OCI-LY1 (cell line): ENCODE measurements around the gene LRSAM1.

Experiments
- H2AFZ ChIP-seq: fragments of 200-600 bp; sonication (generic), shearing (Covaris generic); 2 replicates; pipeline ENCODE4 v1.6.0; 2014; ENCODE audit warnings: antibody characterized with exemption, mild to moderate bottlenecking, low read length
- H3F3A ChIP-seq: fragments of 200-600 bp; sonication (generic), shearing (Covaris generic); 2 replicates; pipeline ENCODE4 v1.6.0; 2014; ENCODE audit warnings: mild to moderate bottlenecking, antibody characterized with exemption, low read length, moderate library complexity; ENCODE audit not compliant: insufficient read depth
- H3K27ac ChIP-seq: fragments of 200-600 bp; sonication (generic); 2 replicates; pipeline ENCODE4 v1.5.1; 2014; ENCODE audit warnings: low read length, mixed run types, mild to moderate bottlenecking, low read depth; ENCODE audit not compliant: poor library complexity, severe bottlenecking
- H3K27me3 ChIP-seq: fragments of 200-600 bp; sonication (generic); 2 replicates; pipeline ENCODE4 v1.6.0; 2014; ENCODE audit warnings: antibody characterized with exemption, mild to moderate bottlenecking, low read length, moderate library complexity; ENCODE audit not compliant: insufficient read depth
- H3K36me3 ChIP-seq: fragments of 200-600 bp; sonication (generic); 2 replicates; pipeline ENCODE4 v1.6.1; 2014; ENCODE audit warnings: mild to moderate bottlenecking, antibody characterized with exemption, low read length, moderate library complexity, mixed read lengths; ENCODE audit not compliant: insufficient read depth
- H3K4me1 ChIP-seq: fragments of 200-600 bp; sonication (generic); 2 replicates; pipeline ENCODE4 v1.5.1; 2014; ENCODE audit warnings: mild to moderate bottlenecking, low read length, moderate library complexity; ENCODE audit not compliant: insufficient read depth, severe bottlenecking
- H3K4me2 ChIP-seq: fragments of 200-600 bp; sonication (generic), shearing (Covaris generic); 2 replicates; pipeline ENCODE4 v1.6.1; 2014; ENCODE audit warnings: low read length
- H3K4me3 ChIP-seq: fragments of 200-600 bp; sonication (generic); 2 replicates; pipeline ENCODE4 v1.5.1; 2014; ENCODE audit warnings: low read length, low read depth, mild to moderate bottlenecking, mixed read lengths; ENCODE audit not compliant: poor library complexity, severe bottlenecking
- H3K79me2 ChIP-seq: fragments of 200-600 bp; shearing (Covaris generic); 2 replicates; pipeline ENCODE4 v1.6.1; 2016; ENCODE audit warnings: mixed run types, low read length, mixed read lengths; ENCODE audit not compliant: insufficient read depth
- H3K9ac ChIP-seq: fragments of 200-600 bp; sonication (generic), shearing (Covaris generic); 2 replicates; pipeline ENCODE4 v1.6.1; 2014; ENCODE audit warnings: mild to moderate bottlenecking, low read length, mixed read lengths
- H3K9me2 ChIP-seq: fragments of 200-600 bp; sonication (generic), shearing (Covaris generic); 2 replicates; pipeline ENCODE4 v1.6.1; 2014; ENCODE audit warnings: low read depth, mild to moderate bottlenecking, low read length, mixed read lengths
- H3K9me3 ChIP-seq: fragments of 200-600 bp; shearing (Covaris generic); 2 replicates; pipeline ENCODE4 v1.6.1; 2014; ENCODE audit warnings: low read length, mixed read lengths
- H4K20me1 ChIP-seq: fragments of 200-600 bp; sonication (generic), shearing (Covaris generic); 2 replicates; pipeline ENCODE4 v1.6.0; 2016; ENCODE audit warnings: mild to moderate bottlenecking, low read length; ENCODE audit not compliant: insufficient read depth
- CTCF ChIP-seq: fragments of 200-600 bp; sonication (generic), shearing (Covaris generic); IDR thresholded peaks from 2 replicates; pipeline ENCODE4 v1.5.1; 2017; ENCODE audit warnings: mild to moderate bottlenecking, antibody characterized with exemption, low read length, moderate library complexity, mixed read lengths
- EZH2 ChIP-seq: fragments of 200-600 bp; sonication (generic), shearing (Covaris generic); IDR thresholded peaks from 2 replicates; pipeline ENCODE4 v1.8.0; 2017; ENCODE audit warnings: borderline replicate concordance, mixed run types, mild to moderate bottlenecking, antibody characterized with exemption, low read length, moderate library complexity, mixed read lengths

LRSAM1 gene

GRCh38 chr9:127519301-127520166 is 68.2 kb downstream of the LRSAM1 start:
- TF ChIP-seq EZH2 (no peak), CTCF (no peak)
- Histone ChIP-seq H3K9me3 (peaks cover 6% of the 10 kb centered on the region), H3K4me3 (no peak overlapping the region), H3K27me3 (no peaks in the 10 kb centered on the region; the same call in 1 of the 2 replicates), H3K79me2 (no peaks in the 10 kb centered on the region), H3K4me1 (no peaks in the 10 kb centered on the region), H3K36me3 (no peaks in the 10 kb centered on the region), H3F3A (no peaks in the 10 kb centered on the region), H2AFZ (no peak overlapping the region), H3K9me2 (no peaks in the 10 kb centered on the region), H3K27ac (no peak overlapping the region), H3K4me2 (no peak overlapping the region), H4K20me1 (no peaks in the 10 kb centered on the region), H3K9ac (no peak overlapping the region)

DNA sequence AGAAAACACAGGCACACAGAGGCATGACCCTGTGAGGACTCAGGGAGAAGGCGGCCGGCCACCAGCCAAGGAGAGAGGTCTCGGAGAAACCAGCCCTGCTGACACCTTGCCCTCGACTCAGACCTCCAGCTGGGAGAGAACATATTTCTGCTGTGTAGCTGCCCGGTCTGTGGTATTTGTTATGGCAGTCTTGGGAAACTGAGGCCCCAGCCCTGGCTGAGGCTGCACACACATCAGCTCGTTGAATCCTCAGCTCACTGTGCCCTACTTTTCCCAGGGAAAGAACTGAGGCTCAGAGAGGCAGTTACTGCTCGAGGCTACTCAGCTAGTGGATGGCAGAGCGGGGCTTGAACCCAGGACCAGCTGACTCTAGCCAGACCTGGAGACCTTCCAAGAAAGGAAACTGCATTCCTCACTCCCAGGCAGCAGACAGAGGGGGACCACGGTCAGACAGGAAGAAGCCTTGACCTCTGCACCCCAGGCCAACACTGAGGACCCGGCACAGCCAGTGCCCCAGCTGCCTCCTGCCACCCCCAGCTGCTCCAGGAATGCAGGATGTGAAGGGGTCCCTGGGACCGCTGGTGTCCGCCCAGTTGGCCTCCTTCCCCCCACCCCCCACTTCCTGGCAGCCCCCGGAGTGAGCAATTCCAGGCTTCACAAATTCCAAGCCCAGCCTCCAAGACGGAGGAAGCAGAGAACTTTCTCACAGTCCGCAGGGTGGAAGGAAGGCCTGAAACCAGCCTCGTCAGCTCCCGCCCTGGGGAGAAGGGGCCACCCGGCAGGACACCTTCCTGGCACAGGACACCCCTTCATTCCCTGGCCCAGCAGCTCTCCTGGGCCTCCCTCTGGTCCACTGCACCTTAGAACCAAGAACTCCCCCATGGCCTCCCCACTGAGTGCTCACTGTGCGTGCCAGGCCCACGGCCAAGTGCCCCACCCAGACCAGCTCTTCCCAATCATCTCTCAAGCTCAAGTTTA is 69.9 kb downstream of the LRSAM1 start:
- H3K4me3 ChIP-seq: no peak overlapping the region
- H3K9ac ChIP-seq: no peak overlapping the region
- H3K79me2 ChIP-seq: no peaks in the 10 kb centered on the region
- H3K27me3 ChIP-seq: no peaks in the 10 kb centered on the region; the same call in 1 of the 2 replicates
- no peak overlapping the region for H2AFZ ChIP-seq
- H3K4me1 ChIP-seq: no peaks in the 10 kb centered on the region
- H3K27ac ChIP-seq: no peak overlapping the region
- H3F3A ChIP-seq: no peaks in the 10 kb centered on the region
- H4K20me1 ChIP-seq: no peaks in the 10 kb centered on the region
- H3K9me3 ChIP-seq: peaks cover 14% of the 10 kb centered on the region
- no peaks in the 10 kb centered on the region for H3K36me3 ChIP-seq
- H3K4me2 ChIP-seq: no peak overlapping the region
- TF ChIP-seq EZH2 (no peak), CTCF (no peak)
- H3K9me2 ChIP-seq: no peaks in the 10 kb centered on the region

GRCh38 chr9:127521919-127522304 is 70.6 kb downstream of the LRSAM1 start:
- TF ChIP-seq EZH2: no peak
- H3K27ac ChIP-seq: no peak overlapping the region

More at GRCh38 chr9:127521919-127522304, 70.6 kb downstream of the LRSAM1 start:
- Histone ChIP-seq H3K4me2 (no peak overlapping the region), H3K9me3 (peaks cover 14% of the 10 kb centered on the region), H3K4me3 (no peak overlapping the region), H2AFZ (no peak overlapping the region), H3K9me2 (no peaks in the 10 kb centered on the region), H3K27me3 (no peaks in the 10 kb centered on the region; the same call in 1 of the 2 replicates), H3K4me1 (no peaks in the 10 kb centered on the region), H3K9ac (no peak overlapping the region), H3K36me3 (no peaks in the 10 kb centered on the region), H4K20me1 (no peaks in the 10 kb centered on the region), H3F3A (no peaks in the 10 kb centered on the region), H3K79me2 (no peaks in the 10 kb centered on the region)
